ENCODE results near the gene CRYBB2.
"Not testable (repeated sequence)": the region's sequence is repeated elsewhere in the genome, so short reads cannot be mapped to it uniquely, and the experiment has no call there.

CRYBB2 gene

GRCh38 chr22:25237503-25237902, 18.1 kb downstream of the CRYBB2 start:
- H3K79me1 ChIP-seq (ENCODE audit: low read length) = no peaks in the 10 kb centered on the region
- no peak overlapping the region for H3K18ac ChIP-seq (ENCODE audit: low read length)
- no peak overlapping the region for H2AK5ac ChIP-seq (ENCODE audit: low read length)
- no peak overlapping the region for H3K27ac ChIP-seq (ENCODE audit: low read depth, low read length)
- no peak overlapping the region for H2BK120ac ChIP-seq (ENCODE audit: low read depth, low read length)
- H3K4me3 ChIP-seq (ENCODE audit: low read length) = no peak overlapping the region
- no peak overlapping the region for H2BK5ac ChIP-seq (ENCODE audit: low read length)
- H3K9ac ChIP-seq (ENCODE audit: low read length) = no peak overlapping the region
- no peak overlapping the region for H3K4me2 ChIP-seq (ENCODE audit: low read length)
- H3K23ac ChIP-seq (ENCODE audit: low read length) = no peak overlapping the region
- no peak overlapping the region for H3K56ac ChIP-seq (ENCODE audit: low read length)
- DNase-seq = no peak
- H4K5ac ChIP-seq (ENCODE audit: low read length) = no peak overlapping the region
- no peaks in the 10 kb centered on the region for H3K79me2 ChIP-seq (ENCODE audit: control insufficient read depth, insufficient read depth, low read length)
- H3K4ac ChIP-seq (ENCODE audit: low read depth, low read length) = no peak overlapping the region
- no peaks in the 10 kb centered on the region for H3K36me3 ChIP-seq (ENCODE audit: control insufficient read depth, insufficient read depth, low read length)
- H4K8ac ChIP-seq (ENCODE audit: low read depth, low read length) = no peak overlapping the region
- no CpG with 5 or more reads among the region's 4 CpGs for WGBS (ENCODE audit: extremely low coverage, insufficient coverage, low lambda C conversion rate)
- H3K4me1 ChIP-seq (ENCODE audit: control insufficient read depth, low read depth, low read length) = no peaks in the 10 kb centered on the region
- H3K27me3 ChIP-seq (ENCODE audit: insufficient read depth, low read length, poor library complexity) = no peaks in the 10 kb centered on the region
- H2BK15ac ChIP-seq (replicated peaks; ENCODE audit: low read depth) = no peak overlapping the region

- not testable (repeated sequence) for H3K4me2 ChIP-seq (ENCODE audit: low read length); H4K8ac ChIP-seq (ENCODE audit: low read depth, low read length); H3K9ac ChIP-seq (ENCODE audit: low read length); H3K4me3 ChIP-seq (ENCODE audit: low read length); H3K4ac ChIP-seq (ENCODE audit: low read depth, low read length); H3K56ac ChIP-seq (ENCODE audit: low read length); H3K36me3 ChIP-seq (ENCODE audit: control insufficient read depth, insufficient read depth, low read length); H4K5ac ChIP-seq (ENCODE audit: low read length); H3K27ac ChIP-seq (ENCODE audit: low read depth, low read length); H3K79me1 ChIP-seq (ENCODE audit: low read length); H2BK120ac ChIP-seq (ENCODE audit: low read depth, low read length); H2BK5ac ChIP-seq (ENCODE audit: low read length); H3K23ac ChIP-seq (ENCODE audit: low read length); H3K18ac ChIP-seq (ENCODE audit: low read length); DNase-seq; H2BK15ac ChIP-seq (replicated peaks; ENCODE audit: low read depth); H2AK5ac ChIP-seq (ENCODE audit: low read length); H3K79me2 ChIP-seq (ENCODE audit: control insufficient read depth, insufficient read depth, low read length); H3K27me3 ChIP-seq (ENCODE audit: insufficient read depth, low read length, poor library complexity); H3K4me1 ChIP-seq (ENCODE audit: control insufficient read depth, low read depth, low read length)
- no CpG with 5 or more reads among the region's 9 CpGs for WGBS (ENCODE audit: extremely low coverage, insufficient coverage, low lambda C conversion rate)
Observed at GRCh38 chr22:25238058-25238457, 18.6 kb downstream of the CRYBB2 start.

GRCh38 chr22:25255169-25255568, 35.7 kb downstream of the CRYBB2 start:
- H3K36me3 ChIP-seq (ENCODE audit: control insufficient read depth, insufficient read depth, low read length); H3K56ac ChIP-seq (ENCODE audit: low read length); H4K5ac ChIP-seq (ENCODE audit: low read length); H2BK5ac ChIP-seq (ENCODE audit: low read length); H3K27ac ChIP-seq (ENCODE audit: low read depth, low read length); H2AK5ac ChIP-seq (ENCODE audit: low read length); H3K4me2 ChIP-seq (ENCODE audit: low read length); H3K4me3 ChIP-seq (ENCODE audit: low read length); H4K8ac ChIP-seq (ENCODE audit: low read depth, low read length); H3K18ac ChIP-seq (ENCODE audit: low read length); H3K79me2 ChIP-seq (ENCODE audit: control insufficient read depth, insufficient read depth, low read length); H3K4ac ChIP-seq (ENCODE audit: low read depth, low read length); H3K4me1 ChIP-seq (ENCODE audit: control insufficient read depth, low read depth, low read length); H3K23ac ChIP-seq (ENCODE audit: low read length); DNase-seq; H3K9ac ChIP-seq (ENCODE audit: low read length); H2BK15ac ChIP-seq (replicated peaks; ENCODE audit: low read depth); H3K27me3 ChIP-seq (ENCODE audit: insufficient read depth, low read length, poor library complexity); H2BK120ac ChIP-seq (ENCODE audit: low read depth, low read length); H3K79me1 ChIP-seq (ENCODE audit: low read length): not testable (repeated sequence)
- WGBS (ENCODE audit: extremely low coverage, insufficient coverage, low lambda C conversion rate) = no CpG with 5 or more reads among the region's 1 CpG

- H3K79me1 ChIP-seq (ENCODE audit: low read length); H3K4me3 ChIP-seq (ENCODE audit: low read length); H3K27ac ChIP-seq (ENCODE audit: low read depth, low read length); H3K36me3 ChIP-seq (ENCODE audit: control insufficient read depth, insufficient read depth, low read length); H2BK5ac ChIP-seq (ENCODE audit: low read length); H3K4me1 ChIP-seq (ENCODE audit: control insufficient read depth, low read depth, low read length); H3K4me2 ChIP-seq (ENCODE audit: low read length); H2BK15ac ChIP-seq (replicated peaks; ENCODE audit: low read depth); H3K27me3 ChIP-seq (ENCODE audit: insufficient read depth, low read length, poor library complexity); H3K23ac ChIP-seq (ENCODE audit: low read length); H4K5ac ChIP-seq (ENCODE audit: low read length); DNase-seq; H3K56ac ChIP-seq (ENCODE audit: low read length); H2BK120ac ChIP-seq (ENCODE audit: low read depth, low read length); H3K18ac ChIP-seq (ENCODE audit: low read length); H2AK5ac ChIP-seq (ENCODE audit: low read length); H3K79me2 ChIP-seq (ENCODE audit: control insufficient read depth, insufficient read depth, low read length); H4K8ac ChIP-seq (ENCODE audit: low read depth, low read length); H3K9ac ChIP-seq (ENCODE audit: low read length); H3K4ac ChIP-seq (ENCODE audit: low read depth, low read length): not testable (repeated sequence)
- WGBS (ENCODE audit: extremely low coverage, insufficient coverage, low lambda C conversion rate) = no CpG with 5 or more reads among the region's 4 CpGs
Observed at GRCh38 chr22:25267567-25267966, 48.1 kb downstream of the CRYBB2 start.

- not testable (repeated sequence) for H3K4me3 ChIP-seq (ENCODE audit: low read length); H2BK15ac ChIP-seq (replicated peaks; ENCODE audit: low read depth); DNase-seq; H3K56ac ChIP-seq (ENCODE audit: low read length); H3K79me1 ChIP-seq (ENCODE audit: low read length); H3K23ac ChIP-seq (ENCODE audit: low read length); H3K4me1 ChIP-seq (ENCODE audit: control insufficient read depth, low read depth, low read length); H3K9ac ChIP-seq (ENCODE audit: low read length); H3K27me3 ChIP-seq (ENCODE audit: insufficient read depth, low read length, poor library complexity); H4K8ac ChIP-seq (ENCODE audit: low read depth, low read length); H2BK5ac ChIP-seq (ENCODE audit: low read length); H4K5ac ChIP-seq (ENCODE audit: low read length); H2AK5ac ChIP-seq (ENCODE audit: low read length); H3K27ac ChIP-seq (ENCODE audit: low read depth, low read length); H3K4ac ChIP-seq (ENCODE audit: low read depth, low read length); H3K4me2 ChIP-seq (ENCODE audit: low read length); H3K36me3 ChIP-seq (ENCODE audit: control insufficient read depth, insufficient read depth, low read length); H2BK120ac ChIP-seq (ENCODE audit: low read depth, low read length); H3K79me2 ChIP-seq (ENCODE audit: control insufficient read depth, insufficient read depth, low read length); H3K18ac ChIP-seq (ENCODE audit: low read length)
- no CpG with 5 or more reads among the region's 1 CpG for WGBS (ENCODE audit: extremely low coverage, insufficient coverage, low lambda C conversion rate)
Observed at GRCh38 chr22:25268902-25269301, 49.5 kb downstream of the CRYBB2 start.

- H3K36me3 ChIP-seq (ENCODE audit: control insufficient read depth, insufficient read depth, low read length); H3K4me3 ChIP-seq (ENCODE audit: low read length); H3K23ac ChIP-seq (ENCODE audit: low read length); H3K27ac ChIP-seq (ENCODE audit: low read depth, low read length); H3K4ac ChIP-seq (ENCODE audit: low read depth, low read length); H3K4me2 ChIP-seq (ENCODE audit: low read length); H3K27me3 ChIP-seq (ENCODE audit: insufficient read depth, low read length, poor library complexity); DNase-seq; H3K4me1 ChIP-seq (ENCODE audit: control insufficient read depth, low read depth, low read length); H3K79me2 ChIP-seq (ENCODE audit: control insufficient read depth, insufficient read depth, low read length); H2BK120ac ChIP-seq (ENCODE audit: low read depth, low read length); H3K79me1 ChIP-seq (ENCODE audit: low read length); H2AK5ac ChIP-seq (ENCODE audit: low read length); H3K18ac ChIP-seq (ENCODE audit: low read length); H3K9ac ChIP-seq (ENCODE audit: low read length); H3K56ac ChIP-seq (ENCODE audit: low read length); H2BK15ac ChIP-seq (replicated peaks; ENCODE audit: low read depth); H4K5ac ChIP-seq (ENCODE audit: low read length); H4K8ac ChIP-seq (ENCODE audit: low read depth, low read length); H2BK5ac ChIP-seq (ENCODE audit: low read length): not testable (repeated sequence)
- no CpG with 5 or more reads among the region's 2 CpGs for WGBS (ENCODE audit: extremely low coverage, insufficient coverage, low lambda C conversion rate)
Observed at GRCh38 chr22:25270061-25270460, 50.6 kb downstream of the CRYBB2 start.

All from mesendoderm (in vitro differentiated cells).